HG02973 (cell line): ENCODE data around the gene IGF2BP3.

Experiments
- ATAC-seq: cut with Tn5 transposase; IDR thresholded peaks from one replicate; pipeline ENCODE4 v1.9.1; 2021; ENCODE audit warnings: moderate library complexity; ENCODE audit not compliant: unreplicated experiment

Gene IGF2BP3

GRCh38 chr7:23472556-23472955 is 2.3 kb upstream of the IGF2BP3 start:
- no peak for ATAC-seq

- ATAC-seq: no peak
Measured at GRCh38 chr7:23472046-23472445, 1.8 kb upstream of the IGF2BP3 start.

- peak; percentile 18 for ATAC-seq
Measured at GRCh38 chr7:23471106-23471859, 992 bp upstream of the IGF2BP3 start.

- no peak for ATAC-seq
Measured at GRCh38 chr7:23469961-23470250, 385 bp downstream of the IGF2BP3 start.

- no peak for ATAC-seq
Measured at GRCh38 chr7:23469150-23469960, 936 bp downstream of the IGF2BP3 start.

DNA sequence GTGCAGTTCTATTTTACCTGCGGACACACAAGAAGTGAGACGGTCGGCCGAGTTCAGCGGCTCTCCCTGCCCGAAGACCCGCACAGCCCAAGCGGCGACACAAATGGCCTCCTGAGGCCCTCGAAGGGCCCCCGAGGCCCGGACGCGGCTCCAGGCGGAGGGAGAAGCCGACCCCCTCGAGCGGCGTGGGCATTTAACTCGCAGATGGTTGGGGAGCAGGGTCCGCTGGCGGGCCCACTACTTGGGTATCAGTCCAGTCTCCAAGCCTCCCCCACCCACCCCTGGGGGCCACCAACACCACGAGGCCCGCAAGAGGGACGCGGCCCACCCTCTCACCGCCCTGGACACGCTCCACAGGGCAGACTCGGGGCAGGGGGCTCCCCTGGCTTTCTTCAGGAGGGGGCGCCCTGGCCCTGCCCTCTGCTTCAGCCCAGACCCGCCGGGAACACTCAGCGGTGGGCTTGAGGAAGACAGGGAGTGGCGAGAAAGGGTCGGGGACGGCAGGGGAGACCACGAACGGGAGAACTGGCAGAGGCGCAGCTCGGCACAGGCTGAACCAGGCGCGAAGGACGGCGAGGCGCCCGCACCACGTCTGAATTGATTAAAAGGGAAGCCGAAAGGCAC is 1.7 kb downstream of the IGF2BP3 start:
- no peak for ATAC-seq

DNA sequence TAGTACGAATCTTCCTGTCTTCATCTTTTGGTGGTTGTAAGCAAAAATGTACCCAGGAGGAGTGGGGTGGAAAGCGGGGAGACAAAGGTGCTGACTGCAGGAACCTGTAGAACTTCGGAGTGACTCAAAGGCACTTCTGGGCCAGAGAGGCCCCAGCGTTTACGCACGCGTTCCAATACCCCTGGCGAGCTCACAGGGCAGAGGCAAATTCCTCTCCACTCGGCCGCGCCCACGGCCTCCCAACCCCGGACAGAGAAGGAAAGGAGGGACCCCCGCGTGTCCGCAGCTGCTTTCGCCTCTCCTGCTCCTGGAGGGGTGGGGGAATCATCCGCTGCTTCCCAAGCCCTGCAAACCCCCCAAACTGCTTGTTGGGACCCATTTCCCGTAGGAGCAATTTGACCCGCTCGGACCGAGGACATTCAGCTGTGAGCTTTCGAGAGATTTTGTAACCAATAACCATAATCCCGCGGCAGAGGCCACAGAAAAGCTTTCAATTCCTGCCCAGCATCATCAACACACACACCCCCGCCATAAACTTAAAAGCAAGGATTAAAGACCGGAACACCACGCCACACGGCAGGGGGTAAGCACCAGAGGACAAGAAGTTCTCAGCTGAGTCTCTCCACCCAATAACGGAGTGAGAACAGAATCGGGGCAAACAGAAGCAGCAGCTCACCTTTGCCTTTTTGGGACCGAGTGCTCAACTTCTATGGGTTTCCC is 2.3 kb downstream of the IGF2BP3 start:
- no peak for ATAC-seq

GRCh38 chr7:23467291-23467805 is 2.9 kb downstream of the IGF2BP3 start:
- no peak for ATAC-seq

GRCh38 chr7:23462846-23463245 is 7.4 kb downstream of the IGF2BP3 start:
- ATAC-seq: no peak

DNA sequence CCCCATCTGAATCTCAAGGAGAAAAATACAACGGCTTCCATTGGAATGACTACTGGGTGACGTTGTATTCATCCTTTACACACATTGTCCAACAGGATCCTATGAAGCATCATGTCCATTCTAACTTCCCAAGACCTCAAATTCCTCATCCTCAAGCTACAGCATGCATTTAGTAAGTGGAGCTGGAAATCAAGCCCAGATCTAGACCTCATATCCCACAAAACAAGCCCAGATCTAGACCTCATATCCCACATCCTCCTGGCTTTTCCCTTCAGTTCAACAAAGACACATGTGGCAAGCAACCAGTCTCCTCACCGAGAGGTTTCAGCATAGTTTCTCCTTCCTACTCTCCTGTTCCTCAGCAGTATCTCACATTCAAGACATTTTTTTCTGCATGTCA is 12.2 kb downstream of the IGF2BP3 start:
- no peak for ATAC-seq

- ATAC-seq: no peak
Measured at GRCh38 chr7:23456093-23456492, 14.2 kb downstream of the IGF2BP3 start.

DNA sequence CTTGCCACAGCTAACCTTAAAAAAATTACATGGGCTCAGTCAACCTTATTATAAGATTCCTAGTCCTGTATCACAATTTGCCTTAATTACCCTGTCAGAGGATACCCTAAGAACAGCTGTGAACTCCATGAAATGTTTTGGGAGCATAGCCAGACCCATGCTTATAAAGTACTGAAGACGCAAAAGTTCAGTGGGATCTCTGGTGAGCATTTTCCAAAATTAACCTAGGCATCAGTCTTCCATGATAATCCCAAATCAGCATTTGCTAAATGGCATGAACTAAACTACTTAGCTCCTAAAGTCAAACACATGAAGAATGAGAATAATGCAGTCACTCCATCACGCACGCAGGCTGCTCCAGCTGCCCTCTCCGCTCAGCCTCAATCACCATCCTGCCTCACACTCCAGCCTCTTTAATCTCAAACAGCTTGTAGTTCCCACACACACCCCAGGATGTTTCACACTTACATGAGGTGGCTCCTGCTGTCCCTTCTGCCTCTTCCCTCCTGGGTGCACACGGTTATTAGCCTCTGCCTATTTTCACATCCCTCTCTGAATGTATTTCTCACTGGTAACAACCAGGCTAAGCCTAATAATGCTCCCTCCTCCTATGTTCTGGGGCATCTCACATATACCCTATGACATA is 15.3 kb downstream of the IGF2BP3 start:
- ATAC-seq: no peak

DNA sequence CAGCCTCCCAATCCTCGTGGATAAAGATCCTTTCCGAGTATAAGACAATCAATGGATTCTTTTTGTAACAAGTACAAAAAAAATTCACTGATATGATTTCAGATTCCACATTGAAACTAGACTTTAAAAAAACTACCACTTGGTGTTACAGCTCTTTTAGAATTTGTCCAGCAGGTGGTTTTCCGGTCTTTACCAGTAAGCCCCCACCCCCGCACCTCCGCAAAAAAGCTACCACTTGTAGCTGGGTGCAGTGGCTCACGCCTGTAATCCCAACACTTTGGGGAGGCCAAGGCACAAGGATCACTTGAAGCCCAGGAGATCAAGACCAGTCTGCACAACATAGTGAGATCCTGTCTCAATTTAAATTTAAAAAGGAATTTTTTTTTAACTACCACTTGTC is 19.8 kb downstream of the IGF2BP3 start:
- ATAC-seq: no peak

DNA sequence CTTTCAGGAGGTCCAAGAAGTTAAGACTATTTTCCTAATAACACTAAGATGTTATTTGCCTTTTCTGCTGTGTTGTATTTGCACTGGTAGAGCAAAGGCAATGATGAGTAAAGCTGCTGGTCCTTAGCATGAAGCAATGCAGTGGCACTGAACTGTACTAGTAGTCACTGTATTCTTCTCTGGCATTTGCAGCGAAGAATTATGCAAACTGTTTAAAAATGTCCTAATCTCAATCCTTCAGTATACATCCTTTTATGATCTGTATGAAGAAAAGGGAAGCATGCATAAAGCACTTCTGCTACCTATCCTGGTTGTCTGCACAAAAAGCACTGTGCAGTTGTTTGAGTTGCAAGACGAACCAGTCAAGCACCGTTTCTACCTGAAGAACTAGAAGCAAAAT is 20.4 kb downstream of the IGF2BP3 start:
- no peak for ATAC-seq

GRCh38 chr7:23445326-23445725 is 25.0 kb downstream of the IGF2BP3 start:
- ATAC-seq: peak; percentile 61

GRCh38 chr7:23443974-23444373 is 26.3 kb downstream of the IGF2BP3 start:
- no peak for ATAC-seq

GRCh38 chr7:23438171-23438570 is 32.1 kb downstream of the IGF2BP3 start:
- ATAC-seq: no peak

GRCh38 chr7:23434147-23434917 is 36.0 kb downstream of the IGF2BP3 start:
- ATAC-seq: no peak

DNA sequence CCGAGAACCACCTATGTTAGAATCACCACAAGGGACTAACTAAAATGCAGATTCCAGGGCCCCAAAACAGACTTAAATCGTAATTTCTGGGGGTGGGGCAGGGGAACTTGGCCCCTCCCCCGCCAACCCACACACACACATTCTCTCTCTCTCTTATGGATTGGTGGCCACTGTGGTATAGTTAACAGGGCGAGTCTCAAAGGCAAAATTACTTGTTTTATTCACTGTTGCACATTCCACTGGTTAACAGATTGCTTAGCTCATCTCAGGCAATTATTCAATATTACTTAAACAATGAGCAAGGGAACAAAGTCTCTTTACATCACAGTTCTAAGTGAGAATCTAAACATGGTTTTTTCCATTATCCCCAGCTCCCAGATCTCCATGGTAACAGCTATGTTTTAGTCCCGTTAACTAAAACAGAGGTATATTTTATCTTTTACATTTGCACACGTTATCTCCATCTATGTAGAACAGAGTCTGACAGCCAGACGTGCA is 38.5 kb downstream of the IGF2BP3 start:
- ATAC-seq: no peak

DNA sequence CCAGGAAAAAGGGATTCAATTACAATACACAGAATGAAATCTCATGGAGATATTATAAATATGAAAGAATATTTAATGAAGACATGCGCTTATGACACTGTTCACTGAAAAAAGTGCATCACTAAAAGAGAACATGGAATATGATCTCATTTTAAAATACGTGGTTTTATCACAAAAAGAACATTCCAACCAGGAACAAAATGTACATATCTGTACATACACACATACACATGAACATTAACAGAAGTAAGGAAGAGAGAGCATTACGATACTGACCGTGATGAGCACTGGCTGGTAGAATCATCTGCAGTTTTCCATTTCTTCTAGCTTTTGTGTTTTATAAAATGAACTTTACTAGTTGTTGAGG is 39.4 kb downstream of the IGF2BP3 start:
- ATAC-seq: no peak
